Activated T-helper 9 cell treated with anti-CD3 and anti-CD28 coated beads, Interleukin-2, amount 50 U/mL, for 16 hours (primary cell): ENCODE results near the gene PEA15.

Experiments used
- DNase-seq: peaks from one replicate; pipeline ENCODE4 v3.0.0-alpha.2; 2020; ENCODE audit warnings: low read depth

Gene PEA15

GRCh38 chr1:160208557-160209320 is 3.6 kb downstream of the PEA15 start:
- DNase-seq = no peak

DNA sequence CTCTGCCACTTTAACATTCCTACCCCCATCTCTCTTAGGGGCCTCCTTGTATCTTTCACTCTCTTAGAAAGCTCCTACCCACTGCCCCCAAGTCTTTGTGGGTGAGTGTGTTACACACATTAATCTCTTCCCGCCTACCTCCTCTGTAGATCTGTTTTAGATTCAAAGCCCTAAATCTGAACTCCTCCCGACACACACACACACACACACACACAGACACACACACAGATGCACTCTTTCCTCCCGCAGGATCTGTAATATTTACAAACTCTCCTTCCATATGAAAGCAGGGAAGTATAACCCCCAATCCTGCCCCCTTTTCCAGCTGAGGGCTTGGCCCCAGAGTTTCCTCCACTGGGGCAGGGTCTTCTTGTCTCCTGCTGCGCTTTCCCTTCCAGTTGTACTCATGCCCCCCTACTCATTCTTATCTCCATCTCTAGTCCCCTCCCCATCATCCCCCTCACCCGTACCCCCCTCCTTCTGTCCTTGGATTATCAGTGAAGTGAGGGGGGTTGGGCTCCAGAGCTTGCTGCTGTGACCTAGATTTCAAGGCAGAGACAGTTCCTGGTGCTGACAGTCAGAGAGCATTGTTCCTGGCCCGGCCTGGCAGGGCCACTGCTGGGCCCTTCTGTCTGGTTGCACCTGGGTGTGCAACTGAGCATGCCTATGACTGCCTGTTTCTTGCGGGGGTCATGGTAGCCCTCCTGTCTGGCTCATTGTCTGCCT is 4.3 kb downstream of the PEA15 start:
- no peak for DNase-seq

DNA sequence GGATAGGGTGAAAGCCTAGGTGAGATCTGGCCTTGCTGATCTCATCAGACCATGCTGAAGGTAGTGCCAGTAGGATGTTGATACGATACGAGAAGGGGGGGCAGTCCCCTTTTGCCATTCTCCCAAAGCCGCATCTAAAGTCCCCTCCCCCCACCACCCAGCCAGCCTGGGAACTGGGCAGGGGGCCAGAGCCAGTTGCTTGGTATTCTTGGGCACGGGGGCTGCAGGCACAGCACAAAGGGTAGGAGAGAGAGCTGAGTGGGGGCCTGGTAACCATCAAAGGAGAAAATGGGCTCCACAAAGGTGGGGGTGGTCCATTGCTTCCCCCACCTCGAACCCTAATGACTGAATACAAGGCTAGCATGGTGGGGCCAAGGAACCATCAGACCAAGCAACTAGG is 5.4 kb downstream of the PEA15 start:
- no peak for DNase-seq

DNA sequence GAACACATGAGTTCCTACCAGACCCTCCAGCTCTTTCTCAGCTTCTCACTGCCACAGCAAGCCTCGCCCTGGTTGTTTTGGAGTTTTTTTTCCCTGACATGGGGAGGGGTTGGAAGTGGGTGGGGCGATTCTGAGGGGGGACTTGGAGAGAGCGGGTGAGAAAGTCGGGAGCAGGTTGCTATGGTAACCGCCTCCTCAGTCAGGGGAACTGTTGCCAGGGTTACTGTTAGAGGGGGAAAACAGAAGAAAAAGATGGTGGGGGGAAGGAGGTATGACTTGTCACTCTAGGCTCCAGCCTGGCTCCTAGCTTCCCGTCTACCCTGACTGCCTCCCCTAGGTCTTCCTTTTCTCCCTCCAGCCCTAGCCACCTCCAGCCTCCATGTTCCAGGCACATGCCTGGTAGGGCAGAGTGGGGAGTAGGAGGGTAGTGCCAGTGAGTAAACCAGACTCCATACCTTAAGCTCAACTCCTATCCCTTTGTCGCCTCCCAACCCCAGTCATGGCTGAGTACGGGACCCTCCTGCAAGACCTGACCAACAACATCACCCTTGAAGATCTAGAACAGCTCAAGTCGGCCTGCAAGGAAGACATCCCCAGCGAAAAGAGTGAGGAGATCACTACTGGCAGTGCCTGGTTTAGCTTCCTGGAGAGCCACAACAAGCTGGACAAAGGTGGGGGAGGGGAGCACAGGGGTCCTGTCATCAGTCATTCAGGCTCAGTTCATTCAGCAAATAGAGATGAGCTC is 6.0 kb downstream of the PEA15 start:
- DNase-seq = no peak

GRCh38 chr1:160214481-160215140 is 9.4 kb downstream of the PEA15 start:
- DNase-seq = no peak

GRCh38 chr1:160216301-160216700 is 11.1 kb downstream of the PEA15 start:
- no peak for DNase-seq

- DNase-seq = no peak
Measured at GRCh38 chr1:160217481-160218051, 12.4 kb downstream of the PEA15 start.

DNA sequence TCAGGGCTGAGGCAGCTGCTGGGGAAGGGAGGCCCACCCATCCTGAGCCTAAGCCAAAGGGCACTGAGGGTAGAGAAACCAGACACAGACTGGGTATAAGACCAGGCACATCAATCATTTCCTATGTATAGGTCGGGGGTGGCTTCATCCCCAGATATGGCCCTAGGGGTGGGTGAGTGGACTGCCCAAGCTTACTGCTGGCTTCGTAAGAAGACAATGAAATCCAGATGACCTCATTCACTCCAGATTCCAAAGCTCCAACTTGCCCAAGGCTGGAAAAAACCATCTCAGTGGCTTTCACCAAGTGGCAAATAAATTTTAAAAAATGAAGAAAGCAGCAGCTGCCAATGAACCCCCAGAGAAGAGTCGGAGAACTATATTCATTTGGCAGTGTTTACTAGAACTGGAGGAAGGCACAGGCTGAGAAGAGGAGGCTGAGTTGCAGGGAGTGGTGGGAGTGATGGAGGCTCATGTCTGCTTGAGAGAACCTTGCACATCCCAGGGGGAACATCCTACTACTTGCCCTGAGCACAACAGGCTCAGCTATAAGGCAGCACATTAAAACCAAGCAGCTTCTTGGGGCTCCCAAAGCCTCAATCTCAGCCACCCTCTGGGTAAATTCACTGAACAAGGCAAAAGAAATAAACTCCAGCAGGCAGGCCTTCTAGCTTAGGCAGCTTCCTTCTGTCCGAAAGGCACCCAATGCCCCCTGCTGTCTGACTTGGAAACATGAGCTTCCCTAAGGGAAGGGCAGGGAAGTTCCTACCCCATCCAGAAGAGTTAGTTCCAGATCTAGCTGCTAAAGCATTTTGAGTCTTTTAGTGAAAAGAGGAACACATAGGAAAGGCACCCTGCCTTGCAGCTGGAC is 14.1 kb downstream of the PEA15 start:
- DNase-seq = no peak

DNA sequence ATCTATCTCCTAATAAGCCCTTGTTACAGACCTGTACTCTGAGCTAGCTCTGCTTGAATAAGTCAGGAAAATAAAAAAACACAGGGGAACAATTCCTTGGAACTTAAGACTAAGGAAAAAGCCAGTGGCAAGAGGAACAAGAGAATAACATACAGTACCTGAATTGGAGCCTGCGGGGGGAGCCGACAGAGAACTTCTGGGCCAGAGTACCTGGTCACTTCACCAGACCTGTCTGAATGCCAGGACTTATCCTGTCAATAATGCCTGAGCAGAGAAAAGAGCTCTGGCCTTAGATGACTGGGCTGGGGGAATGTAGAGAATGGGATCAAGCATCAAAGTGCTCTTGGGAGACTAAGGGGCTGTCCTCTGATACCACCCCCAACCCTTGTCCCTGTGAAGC is 15.1 kb downstream of the PEA15 start:
- no peak for DNase-seq

DNA sequence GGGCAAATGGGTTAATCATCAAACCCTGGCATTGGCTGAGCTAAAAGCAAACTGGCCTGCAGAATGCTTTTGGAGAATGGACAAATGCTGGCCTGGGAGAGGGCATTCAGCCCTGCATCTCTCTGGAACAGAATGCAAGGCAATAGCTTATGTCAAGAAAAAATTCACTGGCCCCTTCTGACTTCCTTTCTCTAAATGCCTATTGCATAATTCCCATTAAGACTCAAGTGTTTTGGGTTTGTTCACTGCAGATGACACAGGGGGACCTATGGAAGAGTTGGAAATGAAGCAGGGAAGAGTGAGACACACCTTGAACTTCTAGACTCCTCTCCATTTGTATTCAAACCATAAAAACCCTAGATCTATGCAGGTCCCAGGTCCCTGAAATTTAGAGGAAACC is 15.9 kb downstream of the PEA15 start:
- no peak for DNase-seq

DNA sequence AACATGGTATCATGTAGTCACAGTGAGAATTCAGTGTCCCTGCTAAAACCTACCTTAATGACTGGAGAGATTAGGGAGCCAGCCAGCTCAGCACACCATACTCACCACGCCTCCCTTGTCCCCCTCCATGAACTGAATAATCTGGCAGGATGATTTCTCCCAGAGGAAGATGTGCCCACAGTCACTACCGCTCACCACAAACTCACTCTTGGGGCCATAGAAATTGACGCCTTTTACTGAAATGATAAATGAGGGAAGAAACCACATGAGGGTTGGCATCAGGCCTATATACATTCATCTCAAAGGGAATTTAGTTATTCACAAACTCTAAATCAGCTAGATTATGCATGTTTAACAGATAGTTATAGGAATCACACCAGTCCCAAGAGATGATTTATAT is 17.4 kb downstream of the PEA15 start:
- DNase-seq = no peak

- DNase-seq = no peak
Measured at GRCh38 chr1:160224606-160225005, 19.4 kb downstream of the PEA15 start.

GRCh38 chr1:160225345-160225744 is 20.2 kb downstream of the PEA15 start:
- no peak for DNase-seq

- DNase-seq = no peak
Measured at GRCh38 chr1:160226623-160227022, 21.4 kb downstream of the PEA15 start.

- no peak for DNase-seq
Measured at GRCh38 chr1:160227034-160227433, 21.9 kb downstream of the PEA15 start.

DNA sequence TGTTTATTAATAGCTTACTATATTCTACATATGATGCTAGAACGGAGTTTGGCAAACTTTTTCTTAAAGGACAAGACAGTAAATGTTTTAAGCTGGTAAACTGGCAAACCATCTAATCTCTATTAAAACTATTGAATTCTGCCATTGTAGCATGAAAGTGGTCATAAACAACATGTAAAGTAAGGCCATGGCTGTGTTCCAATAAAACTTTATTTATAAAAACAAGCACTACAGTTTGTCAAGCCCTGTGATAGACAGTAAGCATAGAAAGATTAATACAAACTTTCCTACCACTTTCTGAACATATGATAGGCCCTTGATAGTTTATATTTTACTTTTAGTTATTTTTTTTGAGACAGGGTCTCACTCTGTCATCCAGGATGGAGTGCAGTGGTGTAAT is 22.4 kb downstream of the PEA15 start:
- no peak for DNase-seq

- DNase-seq = no peak
Measured at GRCh38 chr1:160228431-160228830, 23.2 kb downstream of the PEA15 start.

GRCh38 chr1:160232911-160233310 is 27.7 kb downstream of the PEA15 start:
- DNase-seq = no peak

GRCh38 chr1:160236806-160237205 is 31.6 kb downstream of the PEA15 start:
- no peak for DNase-seq

GRCh38 chr1:160237558-160237957 is 32.4 kb downstream of the PEA15 start:
- no peak for DNase-seq

DNA sequence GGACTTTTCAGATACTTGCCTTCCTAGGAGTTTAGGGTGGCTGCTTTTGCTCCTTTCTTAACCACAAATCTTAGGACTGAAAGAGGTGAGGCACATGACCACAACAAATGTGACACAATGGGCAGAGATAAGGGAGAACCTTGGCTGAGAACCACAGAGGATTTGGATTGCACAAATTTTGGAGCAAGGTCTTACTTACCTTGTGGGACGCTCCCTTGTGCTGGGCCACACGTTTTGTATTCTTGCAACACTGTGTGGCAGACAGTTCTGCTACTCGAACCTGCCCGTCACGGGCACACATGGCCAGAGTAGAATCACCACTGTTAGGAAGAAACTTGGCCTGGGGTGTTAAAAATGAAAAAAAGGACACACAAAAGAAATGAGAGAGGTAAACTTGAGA is 33.2 kb downstream of the PEA15 start:
- no peak for DNase-seq
